Spleen (tissue), 7 donors: ENCODE measurements around the gene ZNF189.

Experiments used
- CTCF ChIP-seq, 11 experiments: fragments of 200-600 bp in 7 of 11; fragments of 450-650 bp in 4 of 11; sonication (generic) in 4 of 11; IDR thresholded peaks in 8 of 11; conservative IDR thresholded peaks in 3 of 11; 1 replicate in 7 of 11; 2 replicates in 4 of 11; pipeline versions ENCODE4 v1.4.0 to v1.8.0; 2016 to 2021; ENCODE audit warnings: antibody characterized with exemption in 11 of 11, inconsistent platforms in 4 of 11, mild to moderate bottlenecking in 1 of 11
- POLR2A ChIP-seq, 3 donors: fragments of 450-650 bp; IDR thresholded peaks; one replicate each; pipeline ENCODE4 v1.5.1; 2017; ENCODE audit warnings: antibody characterized with exemption in 3 of 3, mild to moderate bottlenecking in 1 of 3
- POLR2AphosphoS5 ChIP-seq, 3 donors: sonication (generic); formaldehyde crosslinking; IDR thresholded peaks; one replicate each; pipeline ENCODE4 v1.5.1; 2017; ENCODE audit warnings: antibody characterized with exemption in 3 of 3
- donor health status: DM: no; HTN: no; CAD: no; lungs with moderate emphysema.
- donor health status: DM: no; HTN: no; CAD: no.
- donor health status: DM: no; HTN: no; CAD: no.

- TF ChIP-seq POLR2A (IDR thresholded peaks at IDR 0.05), result no peak
- no peak for TF ChIP-seq CTCF (IDR thresholded peaks at IDR 0.05 in 8 of 11, conservative IDR thresholded peaks at IDR 0.05 in 3 of 11)
- TF ChIP-seq POLR2AphosphoS5 (IDR thresholded peaks at IDR 0.05), result no peak
Observed at GRCh38 chr9:101381118-101381517, 17.5 kb upstream of the ZNF189 start.
